Measurements from ENCODE around the gene RHOH.
"Not testable (repeated sequence)": the region's sequence is repeated elsewhere in the genome, so short reads cannot be mapped to it uniquely, and the experiment has no call there.

GRCh38 chr4:40295030-40295429, 98.2 kb downstream of the RHOH start:
- TF ChIP-seq POLR2A (IDR thresholded peaks at IDR 0.05; ENCODE audit: low read depth); POLR2AphosphoS5 (IDR thresholded peaks at IDR 0.05): not testable (repeated sequence)
- TF ChIP-seq, protein P1, sequence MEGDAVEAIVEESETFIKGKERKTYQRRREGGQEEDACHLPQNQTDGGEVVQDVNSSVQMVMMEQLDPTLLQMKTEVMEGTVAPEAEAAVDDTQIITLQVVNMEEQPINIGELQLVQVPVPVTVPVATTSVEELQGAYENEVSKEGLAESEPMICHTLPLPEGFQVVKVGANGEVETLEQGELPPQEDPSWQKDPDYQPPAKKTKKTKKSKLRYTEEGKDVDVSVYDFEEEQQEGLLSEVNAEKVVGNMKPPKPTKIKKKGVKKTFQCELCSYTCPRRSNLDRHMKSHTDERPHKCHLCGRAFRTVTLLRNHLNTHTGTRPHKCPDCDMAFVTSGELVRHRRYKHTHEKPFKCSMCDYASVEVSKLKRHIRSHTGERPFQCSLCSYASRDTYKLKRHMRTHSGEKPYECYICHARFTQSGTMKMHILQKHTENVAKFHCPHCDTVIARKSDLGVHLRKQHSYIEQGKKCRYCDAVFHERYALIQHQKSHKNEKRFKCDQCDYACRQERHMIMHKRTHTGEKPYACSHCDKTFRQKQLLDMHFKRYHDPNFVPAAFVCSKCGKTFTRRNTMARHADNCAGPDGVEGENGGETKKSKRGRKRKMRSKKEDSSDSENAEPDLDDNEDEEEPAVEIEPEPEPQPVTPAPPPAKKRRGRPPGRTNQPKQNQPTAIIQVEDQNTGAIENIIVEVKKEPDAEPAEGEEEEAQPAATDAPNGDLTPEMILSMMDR (IDR thresholded peaks at IDR 0.05), result not testable (repeated sequence)

Measured in esophagus muscularis mucosa (tissue), 3 donors.